Measurements from ENCODE around the gene LRRC8E. TPM values are rescaled to one million over a fixed set of nuclear protein-coding genes. Genes with fewer than 3 reads are reported as not detected.

LRRC8E gene
- total and polyA plus RNA-seq, 2 of the 8 experiments (the other 6 are each of a cell fraction or from before 2014, with no cell fraction given), result 2.7 to 2.9 TPM

- no peak overlapping the region for H2BK12ac ChIP-seq (ENCODE audit: low read depth, low read length)
- no peak overlapping the region for H3K56ac ChIP-seq (replicated peaks; ENCODE audit: insufficient read length, low read depth, low read length)
- no peak overlapping the region for H3K14ac ChIP-seq (ENCODE audit: insufficient read length)
- H3K79me2 ChIP-seq (ENCODE audit: control insufficient read depth in 1 of 2, insufficient read depth in 2 of 2, low read length in 2 of 2), result no peaks in the 10 kb centered on the region
- CTCF ChIA-PET (ENCODE audit: partially characterized antibody), result no interaction called here
- no peak for DNase-seq (ENCODE audit: low read depth in 1 of 2, low spot score in 2 of 2)
- no peaks in the 10 kb centered on the region for H3K79me1 ChIP-seq (ENCODE audit: low read depth, low read length)
- H3K23me2 ChIP-seq (ENCODE audit: low read depth, low read length), result no peaks in the 10 kb centered on the region
- no peak overlapping the region for H2BK20ac ChIP-seq (ENCODE audit: low read length)
- H2AFZ ChIP-seq (ENCODE audit: low read length), result no peak overlapping the region
- H3K9me3 ChIP-seq (ENCODE audit: insufficient read depth in 2 of 2, low read depth in 1 of 2, low read length in 1 of 2), result no peaks in the 10 kb centered on the region
- peak overlapping the region; percentile 1; the same call in 1 of the 2 replicates for H4K8ac ChIP-seq (ENCODE audit: extremely low read depth, insufficient read depth, low read length)
- H2BK5ac ChIP-seq (ENCODE audit: low read depth, low read length), result no peak overlapping the region; the same call in 1 of the 2 replicates
- no peak overlapping the region for H4K91ac ChIP-seq (replicated peaks; ENCODE audit: insufficient read length, low read length)
- H2BK15ac ChIP-seq (ENCODE audit: low read length), result no peak overlapping the region
- H3K9ac ChIP-seq (replicated peaks in 1 of 4; ENCODE audit: extremely low read depth in 1 of 4, low read depth in 3 of 4, low read length in 3 of 4), result no peak overlapping the region
- no peak overlapping the region for H3K27ac ChIP-seq (ENCODE audit: low read depth, low read length)
- H3K18ac ChIP-seq (ENCODE audit: extremely low read depth, low read length), result no peak overlapping the region
- no peaks in the 10 kb centered on the region for H3K36me3 ChIP-seq (ENCODE audit: control insufficient read depth in 2 of 4, insufficient read depth in 4 of 4, low read length in 3 of 4)
- H3K27me3 ChIP-seq (replicated peaks in 1 of 4; ENCODE audit: control insufficient read depth in 3 of 4, extremely low read depth in 1 of 4, insufficient read depth in 3 of 4, low read length in 3 of 4), result no peaks in the 10 kb centered on the region
- no peak overlapping the region for H2BK120ac ChIP-seq (replicated peaks; ENCODE audit: low read depth, low read length)
- no peak overlapping the region for H3K4me2 ChIP-seq (ENCODE audit: insufficient read depth in 1 of 2, low read depth in 2 of 2, low read length in 2 of 2)
- no peak overlapping the region for H3K23ac ChIP-seq (ENCODE audit: insufficient read length)
- WGBS, 2 experiments (ENCODE audit: extremely low coverage in 1 of 2, insufficient coverage in 1 of 2, insufficient read length in 1 of 2, insufficient replicate concordance in 2 of 2, low coverage in 1 of 2, low lambda C conversion rate in 2 of 2, missing lambda C conversion rate in 1 of 2), result 94% methylated on average over 13 of the region's 13 CpGs; no CpG with 5 or more reads in 1 of the 2 experiments
- H3K4ac ChIP-seq (replicated peaks; ENCODE audit: insufficient read length, low read depth, low read length), result no peak overlapping the region
- no peak for FAIRE-seq
- H3K4me1 ChIP-seq (replicated peaks in 1 of 4; ENCODE audit: control insufficient read depth in 3 of 4, insufficient read depth in 4 of 4, low read length in 3 of 4), result peaks cover 0 to 4% (median 0%) of the 10 kb centered on the region in 4 experiments; a peak in 2 of 7 replicates
- H4K20me1 ChIP-seq (replicated peaks in 1 of 2; ENCODE audit: control insufficient read depth in 1 of 2, insufficient read depth in 2 of 2, low read length in 2 of 2), result peaks cover 0 to 3% of the 10 kb centered on the region in 2 experiments
- H2AK5ac ChIP-seq (ENCODE audit: low read depth, low read length), result no peak overlapping the region
- H4K5ac ChIP-seq (ENCODE audit: insufficient read length, low read depth, low read length), result peak overlapping the region; percentile 33
- no peak overlapping the region for H3K4me3 ChIP-seq (ENCODE audit: extremely low read depth in 1 of 4, insufficient read depth in 2 of 4, low read depth in 3 of 4, low read length in 4 of 4)
- POLR2A ChIA-PET (ENCODE audit: partially characterized antibody), result interaction anchor here (0.7 kb wide), 1 partner anchor 34 kb away, joined by 3 read pairs; no protein-coding TSS in a partner anchor
- TF ChIP-seq POU5F1 (IDR thresholded peaks at IDR 0.05; ENCODE audit: low read depth, low read length), result no peak
- no peak for TF ChIP-seq ZNF274 (IDR thresholded peaks at IDR 0.05; ENCODE audit: borderline replicate concordance, extremely low read depth, low read length)
- TF ChIP-seq CREB1 (IDR thresholded peaks at IDR 0.05), result no peak
Measured at GRCh38 chr19:7895565-7895964, 7.3 kb downstream of the LRRC8E start.

Data from H1 (cell line).